ENCODE measurements around the gene PIK3R5.
A peak's percentile ranks its signal among the peaks of the same experiment; 100 is the strongest.

Gene PIK3R5, protein sequence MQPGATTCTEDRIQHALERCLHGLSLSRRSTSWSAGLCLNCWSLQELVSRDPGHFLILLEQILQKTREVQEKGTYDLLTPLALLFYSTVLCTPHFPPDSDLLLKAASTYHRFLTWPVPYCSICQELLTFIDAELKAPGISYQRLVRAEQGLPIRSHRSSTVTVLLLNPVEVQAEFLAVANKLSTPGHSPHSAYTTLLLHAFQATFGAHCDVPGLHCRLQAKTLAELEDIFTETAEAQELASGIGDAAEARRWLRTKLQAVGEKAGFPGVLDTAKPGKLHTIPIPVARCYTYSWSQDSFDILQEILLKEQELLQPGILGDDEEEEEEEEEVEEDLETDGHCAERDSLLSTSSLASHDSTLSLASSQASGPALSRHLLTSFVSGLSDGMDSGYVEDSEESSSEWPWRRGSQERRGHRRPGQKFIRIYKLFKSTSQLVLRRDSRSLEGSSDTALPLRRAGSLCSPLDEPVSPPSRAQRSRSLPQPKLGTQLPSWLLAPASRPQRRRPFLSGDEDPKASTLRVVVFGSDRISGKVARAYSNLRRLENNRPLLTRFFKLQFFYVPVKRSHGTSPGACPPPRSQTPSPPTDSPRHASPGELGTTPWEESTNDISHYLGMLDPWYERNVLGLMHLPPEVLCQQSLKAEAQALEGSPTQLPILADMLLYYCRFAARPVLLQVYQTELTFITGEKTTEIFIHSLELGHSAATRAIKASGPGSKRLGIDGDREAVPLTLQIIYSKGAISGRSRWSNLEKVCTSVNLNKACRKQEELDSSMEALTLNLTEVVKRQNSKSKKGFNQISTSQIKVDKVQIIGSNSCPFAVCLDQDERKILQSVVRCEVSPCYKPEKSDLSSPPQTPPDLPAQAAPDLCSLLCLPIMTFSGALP

DNA sequence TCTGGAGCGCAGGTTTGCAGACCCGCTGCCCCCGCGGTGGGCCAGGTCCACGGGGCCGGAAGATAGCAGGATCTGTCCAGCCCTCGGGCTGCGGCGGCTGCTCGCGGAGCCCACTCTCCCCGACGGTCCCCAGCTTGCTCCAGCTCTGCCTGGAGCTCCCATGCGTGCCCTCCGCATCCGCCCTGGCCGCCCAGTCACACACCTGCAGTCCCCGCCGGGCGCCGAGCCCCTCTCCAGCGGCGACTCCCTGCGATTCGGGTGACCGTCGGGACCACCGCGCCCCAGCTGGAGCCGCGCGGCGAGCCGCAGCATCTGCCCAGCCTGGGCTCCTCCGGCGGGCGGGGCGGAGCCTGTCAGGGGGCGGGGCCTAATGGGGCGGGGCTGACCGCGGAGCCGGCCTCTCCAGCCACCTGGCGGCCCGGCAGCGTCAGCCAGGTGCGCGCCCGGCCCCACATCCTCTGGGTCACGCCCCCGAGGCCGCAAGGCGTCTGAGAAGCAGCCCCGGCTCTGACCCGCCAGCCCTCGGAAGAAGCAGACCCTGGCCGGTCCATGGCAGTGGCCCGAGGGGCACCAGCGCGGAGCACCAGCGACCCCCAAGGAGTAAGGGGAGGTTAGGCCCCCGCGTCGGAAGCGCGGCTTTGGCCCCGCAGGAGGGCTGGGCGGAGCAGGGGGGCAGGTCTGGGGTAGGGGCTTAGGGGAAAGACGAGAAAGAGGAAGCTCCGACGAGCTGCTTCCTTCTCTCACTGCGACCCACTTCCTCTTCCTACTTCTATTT, at the start of gene PIK3R5:
Gene PIK3R5 (minus strand): TSS at position 314 of the 775 bp plus-strand sequence. CDS start 54,213 bp downstream, outside the sequence.
- peak within 1 kb of the TSS; percentile 61 for H3K4me3 ChIP-seq (ENCODE audit: low read depth, low read length)

DNA sequence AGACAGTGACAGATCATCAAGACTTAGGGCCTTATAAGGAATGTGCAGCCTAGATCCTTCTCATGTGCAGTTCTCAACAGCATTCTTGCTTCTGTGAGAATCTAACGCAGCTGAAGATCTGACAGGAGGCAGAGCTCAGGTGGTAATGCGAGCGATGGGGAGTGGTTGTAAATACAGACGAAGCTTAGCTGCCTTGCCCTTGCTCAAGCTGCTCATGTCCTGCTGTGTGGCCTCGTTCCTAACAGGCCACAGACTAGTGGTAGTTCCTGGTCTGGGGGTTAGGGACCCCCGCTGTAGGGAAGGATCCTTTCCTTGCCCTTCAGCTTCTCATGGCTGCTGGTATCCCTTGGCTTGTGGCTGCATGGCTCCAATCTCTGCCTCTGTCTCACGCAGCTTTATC, 45.5 kb upstream of the PIK3R5 start:
- H3K4me3 ChIP-seq (ENCODE audit: low read depth, low read length), result no peak overlapping the region

DNA sequence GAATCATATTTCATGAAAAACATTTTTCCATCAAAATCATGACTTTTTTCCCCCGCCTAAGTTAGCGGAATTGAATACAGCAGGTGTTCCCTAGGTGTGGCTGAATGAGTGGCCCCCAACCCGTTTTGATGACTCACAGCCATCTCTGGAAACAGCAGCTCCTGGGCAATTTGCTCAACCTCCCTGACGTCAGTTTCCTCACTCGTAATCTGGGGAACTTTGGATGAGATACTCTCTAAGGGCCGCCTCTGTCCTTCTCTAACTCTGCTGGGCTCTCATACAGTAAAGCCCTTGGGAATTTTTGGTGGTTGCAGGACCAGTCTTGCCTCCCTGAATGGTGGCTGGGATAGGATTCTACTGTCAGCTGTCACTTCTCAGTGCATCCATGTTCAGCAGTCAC, 44.2 kb upstream of the PIK3R5 start:
- no peak overlapping the region for H3K4me3 ChIP-seq (ENCODE audit: low read depth, low read length)

DNA sequence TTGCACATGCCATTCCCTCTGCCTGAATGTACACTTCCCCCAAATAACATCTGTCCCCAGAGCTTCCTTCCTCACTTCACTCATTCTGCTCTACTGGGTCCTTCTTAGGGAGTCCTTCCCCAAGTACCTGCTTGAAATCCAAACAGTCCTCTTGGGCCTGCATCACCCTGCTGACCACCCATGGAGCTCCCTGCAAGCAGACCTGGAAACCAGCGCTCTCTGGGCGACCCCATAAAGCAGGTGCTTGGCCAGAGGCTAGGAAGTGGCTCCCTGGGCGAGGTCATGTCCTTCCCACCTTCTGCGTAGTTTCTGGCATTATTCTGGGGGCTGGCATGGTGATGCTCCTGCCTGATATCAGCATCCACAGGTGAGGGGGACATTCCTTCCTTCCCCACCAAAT, 43.6 kb upstream of the PIK3R5 start:
- H3K4me3 ChIP-seq (ENCODE audit: low read depth, low read length), result no peak overlapping the region

DNA sequence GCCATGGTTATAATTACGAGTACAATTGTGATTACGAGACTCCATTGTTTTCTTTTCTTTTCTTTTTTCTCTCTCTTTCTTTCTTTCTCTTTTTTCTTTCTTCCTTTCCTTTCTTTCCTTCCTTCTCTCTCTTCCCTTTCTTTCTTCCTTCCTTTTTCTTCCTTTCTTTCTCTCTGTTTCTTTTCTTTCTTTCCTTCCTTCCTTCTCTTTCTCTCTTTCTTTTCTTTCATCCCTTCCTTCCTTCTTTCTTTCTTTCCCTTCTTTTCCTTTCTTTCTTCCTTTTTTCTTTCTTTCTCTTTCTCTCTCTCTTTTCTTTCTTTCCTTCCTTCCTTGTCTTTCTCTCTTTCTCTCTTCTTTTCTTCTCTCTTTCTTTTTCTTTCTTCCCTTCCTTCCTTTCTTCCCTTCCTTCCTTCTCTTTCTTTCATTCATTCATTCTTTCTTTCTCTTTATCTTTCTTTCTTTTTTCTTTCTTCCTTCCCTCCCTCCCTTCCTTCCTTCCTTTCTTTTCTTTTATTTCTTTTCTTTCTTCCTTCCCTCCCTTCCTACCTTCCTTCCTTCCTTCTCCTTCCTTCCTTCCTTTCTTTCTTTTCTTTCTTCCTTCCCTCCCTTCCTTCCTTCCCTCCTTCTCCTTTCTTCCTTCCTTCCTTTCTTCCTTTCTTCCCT, 41.7 kb upstream of the PIK3R5 start:
- H3K4me3 ChIP-seq (ENCODE audit: low read depth, low read length), result no peak overlapping the region

DNA sequence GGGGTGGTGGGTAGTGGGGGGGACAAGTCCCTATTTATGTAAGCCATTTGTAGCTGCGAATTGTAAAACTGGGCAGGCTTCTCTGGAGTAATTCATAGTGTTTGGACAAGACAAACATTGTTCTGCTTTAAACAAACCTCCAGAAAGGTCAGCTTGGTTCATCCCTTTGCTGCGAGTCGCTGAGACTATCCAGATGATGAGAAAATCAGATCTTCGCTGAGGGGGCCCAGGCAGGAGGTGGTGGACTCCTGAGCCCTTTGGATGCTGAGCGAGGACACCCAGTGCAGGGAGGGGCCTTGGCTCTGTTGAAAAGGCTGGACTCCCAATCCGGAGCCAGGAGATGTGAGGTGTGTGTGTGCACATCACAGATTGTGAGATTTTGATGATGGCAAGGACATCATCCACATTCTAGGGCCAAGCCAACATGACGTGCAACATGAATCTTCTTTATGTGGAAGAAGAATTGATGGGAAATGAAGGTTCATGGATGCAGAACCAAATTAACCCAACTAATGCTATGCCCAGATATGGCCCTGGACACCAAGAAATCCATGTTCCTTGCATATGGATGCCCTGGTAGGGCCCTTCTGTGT, 40.8 kb upstream of the PIK3R5 start:
- no peak overlapping the region for H3K4me3 ChIP-seq (ENCODE audit: low read depth, low read length)

DNA sequence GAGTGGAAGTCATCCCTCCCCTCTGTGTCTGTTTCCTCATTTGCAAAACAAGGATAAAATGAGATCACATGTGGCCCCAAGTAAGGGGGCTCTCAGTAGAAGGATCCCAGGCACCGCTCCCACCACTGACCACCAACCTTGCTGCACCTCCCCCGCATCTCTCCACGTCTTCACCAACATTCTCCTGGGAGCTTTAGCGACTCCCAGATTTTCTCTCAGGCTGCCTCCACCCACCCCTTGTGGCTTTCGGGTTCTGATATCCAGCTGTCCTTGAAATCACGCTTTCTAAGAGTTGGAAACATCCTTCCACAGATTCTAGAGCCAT, 39.4 kb upstream of the PIK3R5 start:
- H3K4me3 ChIP-seq (ENCODE audit: low read depth, low read length), result no peak overlapping the region

DNA sequence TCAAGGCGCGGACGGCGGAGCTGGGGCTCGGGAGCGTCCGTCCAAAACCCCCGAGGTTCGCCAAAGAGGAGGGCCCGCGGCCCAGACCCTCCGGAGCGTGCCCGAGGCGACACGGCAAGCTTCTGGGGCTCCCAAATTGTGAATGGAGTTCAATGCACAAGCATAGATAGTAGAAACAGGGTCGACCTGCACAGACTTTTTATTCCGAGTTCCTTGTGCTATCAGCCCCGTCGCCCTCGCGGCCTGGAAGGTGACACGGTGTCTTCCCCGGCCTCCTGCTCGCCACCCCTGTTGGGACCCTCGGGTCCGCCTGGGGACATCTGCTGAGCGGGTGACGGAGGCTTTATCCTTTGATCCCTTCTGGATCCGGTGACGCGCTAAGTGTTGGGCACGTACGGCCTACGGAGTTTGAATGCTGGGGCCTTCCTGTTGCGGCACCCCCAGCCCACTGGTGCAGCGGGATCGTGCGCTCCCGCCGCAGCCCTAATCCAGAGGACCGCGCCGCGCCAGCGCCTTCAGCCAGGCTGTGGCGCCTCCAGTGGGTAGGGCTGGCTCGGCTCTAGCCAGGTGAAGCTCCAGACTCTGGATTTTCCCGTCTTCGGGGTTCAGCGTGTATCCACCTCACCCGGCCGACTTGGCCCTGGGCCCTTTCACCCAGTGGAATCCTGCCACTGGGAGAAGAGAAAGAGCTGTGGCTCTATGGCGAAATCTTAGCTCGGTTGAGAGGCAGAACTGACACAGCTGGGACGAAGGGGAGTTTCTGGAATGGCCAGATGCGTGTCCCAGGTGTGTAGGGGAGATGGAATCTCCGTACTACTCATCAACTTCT, 38.8 kb upstream of the PIK3R5 start:
- no peak overlapping the region for H3K4me3 ChIP-seq (ENCODE audit: low read depth, low read length)

DNA sequence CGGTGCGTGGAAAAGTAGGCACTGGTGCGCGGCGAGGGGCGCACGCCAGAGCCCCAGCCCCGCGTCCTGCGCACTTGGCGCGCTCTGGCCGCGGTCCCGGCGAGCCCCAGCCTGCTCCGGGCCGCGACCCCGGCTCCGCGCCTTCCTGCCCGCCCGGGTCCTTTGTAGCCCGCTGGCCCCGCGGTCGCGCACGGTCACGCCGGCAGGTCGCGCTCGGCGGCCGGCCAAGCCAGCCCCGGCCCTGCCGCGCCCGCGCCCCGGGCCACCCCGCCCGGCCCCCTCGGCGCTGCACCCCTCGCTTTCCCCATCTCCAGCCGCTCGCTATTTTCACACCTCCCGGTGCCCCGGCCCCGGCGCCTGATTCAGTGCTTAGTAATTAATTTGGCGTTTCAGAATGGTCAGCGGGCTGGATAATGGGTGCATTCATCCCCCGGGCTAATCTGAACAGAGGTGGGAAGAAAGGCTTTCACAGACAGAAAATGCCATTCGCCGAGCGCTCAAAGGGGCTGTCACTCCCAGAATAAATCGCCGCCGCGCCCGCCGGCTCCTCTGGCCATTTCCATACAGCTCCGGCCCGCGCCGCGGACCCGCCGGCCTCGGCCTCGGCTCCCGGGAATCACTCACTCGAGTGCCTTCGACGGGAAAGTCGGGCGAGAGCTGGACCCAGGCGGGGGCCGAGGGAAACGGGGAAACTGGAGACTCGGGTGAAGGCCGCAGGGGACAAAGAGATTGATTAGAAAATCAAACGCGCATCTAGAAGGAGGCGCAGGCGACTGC, 38.0 kb upstream of the PIK3R5 start:
- peak overlapping the region; percentile 20 for H3K4me3 ChIP-seq (ENCODE audit: low read depth, low read length)

DNA sequence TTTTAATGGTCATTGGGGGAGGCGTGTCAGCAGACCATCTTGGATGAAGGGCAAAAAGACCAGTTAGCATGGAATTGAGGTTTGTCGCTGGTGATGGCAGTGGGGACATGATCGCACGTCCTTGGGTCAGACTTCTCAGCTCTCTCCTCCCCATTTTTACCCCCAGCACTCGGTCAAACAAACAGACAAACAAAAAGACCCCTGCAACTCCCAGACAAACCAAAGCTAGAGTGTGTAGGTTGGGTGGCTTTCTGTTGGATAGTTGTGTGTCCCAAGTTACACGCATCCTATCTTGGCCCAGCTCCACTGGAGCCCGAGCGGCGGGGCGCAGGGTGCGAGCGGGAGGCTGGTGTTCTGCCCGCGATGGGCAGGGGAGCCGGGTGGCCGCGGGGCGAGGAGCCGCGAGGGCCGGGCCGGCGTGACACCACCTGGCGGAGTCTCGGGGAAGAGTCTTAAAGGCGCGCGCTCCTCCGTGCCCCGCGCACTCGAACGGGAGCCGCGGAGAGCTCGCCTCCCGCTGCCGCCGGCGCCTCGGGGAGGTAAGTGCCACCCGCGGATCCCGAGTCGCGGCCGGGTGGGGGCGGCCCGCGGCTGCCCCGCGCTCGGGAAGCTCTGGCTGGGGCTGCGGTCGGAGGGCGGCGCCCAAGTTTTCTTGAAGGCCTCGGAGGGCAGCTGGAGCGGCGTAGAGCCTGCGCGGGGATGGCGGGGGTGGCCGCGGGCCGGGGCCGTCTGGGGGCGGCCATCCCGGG, 37.3 kb upstream of the PIK3R5 start:
- peak overlapping the region; percentile 20 for H3K4me3 ChIP-seq (ENCODE audit: low read depth, low read length)

DNA sequence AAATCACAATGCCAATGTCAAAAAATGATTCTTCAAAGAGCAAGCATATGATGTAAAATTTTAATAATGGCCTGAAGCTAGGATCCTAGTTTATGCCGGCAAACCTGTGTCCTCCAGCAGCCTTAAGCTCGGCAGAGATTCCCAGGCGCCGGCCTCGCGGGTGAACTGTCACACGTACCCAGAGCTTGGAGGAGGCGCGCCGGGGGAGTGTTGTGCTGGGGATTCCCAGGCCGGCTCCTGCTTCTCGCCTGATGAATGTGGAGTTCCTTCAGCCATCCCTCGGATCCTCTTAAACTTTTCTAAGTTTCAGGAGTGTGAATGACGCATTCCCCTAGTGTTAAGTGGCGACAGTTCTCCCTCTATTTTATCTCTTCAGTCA, 36.7 kb upstream of the PIK3R5 start:
- no peak overlapping the region for H3K4me3 ChIP-seq (ENCODE audit: low read depth, low read length)

DNA sequence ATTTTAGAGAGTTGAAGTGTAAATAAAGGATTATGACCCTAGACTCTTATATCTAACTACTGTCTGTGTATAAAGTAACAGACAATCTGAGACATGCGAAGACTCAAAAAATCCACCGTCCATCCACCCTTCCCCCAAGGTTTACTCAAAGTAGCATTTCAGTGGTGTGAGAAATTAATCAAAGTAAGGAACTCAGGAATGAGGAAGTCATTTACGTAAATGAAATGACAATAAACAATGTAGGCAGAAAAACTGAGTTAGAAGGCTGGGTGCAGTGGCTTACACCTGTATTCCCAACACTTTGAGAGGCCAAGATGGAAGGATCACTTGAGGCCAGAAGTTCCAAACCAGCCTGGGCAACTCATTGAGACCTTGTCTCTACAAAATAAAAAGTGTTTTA, 36.1 kb upstream of the PIK3R5 start:
- no peak overlapping the region for H3K4me3 ChIP-seq (ENCODE audit: low read depth, low read length)

DNA sequence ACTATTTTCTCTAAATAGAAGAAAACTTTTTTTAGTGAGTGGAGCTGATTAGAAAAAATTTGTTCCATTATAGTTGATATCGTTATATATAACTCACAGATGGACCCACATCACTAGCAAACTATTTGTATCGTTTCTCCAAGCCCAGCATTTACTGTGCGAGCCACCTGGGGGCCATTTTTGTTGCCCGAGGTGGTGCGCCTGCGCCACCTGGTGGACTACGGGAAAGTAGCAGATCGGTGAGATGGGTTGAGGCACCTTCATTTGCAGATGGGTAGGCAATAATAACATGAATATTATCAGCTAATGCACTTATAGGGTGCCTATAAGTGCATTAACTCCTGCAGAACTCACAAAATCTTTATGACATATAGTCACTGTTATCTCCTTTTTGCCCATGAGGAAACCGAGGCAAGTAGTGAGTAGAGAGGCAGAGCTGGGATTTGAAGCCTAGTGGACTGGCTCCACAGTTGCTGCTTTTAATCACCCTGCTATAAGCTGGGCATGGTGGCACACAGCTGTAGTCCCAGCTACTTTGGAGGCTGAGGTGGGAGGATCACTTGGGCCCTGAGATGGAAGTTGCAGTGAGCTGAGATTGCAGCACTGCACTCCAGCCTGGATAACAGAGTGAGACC, 32.6 kb upstream of the PIK3R5 start:
- no peak overlapping the region for H3K4me3 ChIP-seq (ENCODE audit: low read depth, low read length)

DNA sequence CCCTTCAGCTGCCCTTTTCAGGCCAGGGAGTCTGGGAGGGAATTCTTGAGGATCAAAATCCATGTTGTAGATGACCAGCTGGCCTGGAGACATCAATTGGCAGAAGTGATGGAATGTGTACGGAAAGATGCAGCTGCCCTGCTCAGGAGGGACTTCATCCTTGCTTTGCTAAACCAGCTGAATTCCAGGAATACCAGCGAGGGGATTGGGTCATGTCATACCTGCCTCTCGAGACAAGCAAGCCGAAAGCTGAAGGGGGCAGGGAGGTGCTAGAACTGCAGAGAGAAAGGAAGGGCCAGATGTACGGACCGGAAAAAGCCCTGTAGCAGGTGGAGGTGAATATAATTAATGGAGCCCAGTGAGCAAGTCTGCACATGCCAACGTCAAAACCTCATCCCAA, 30.2 kb upstream of the PIK3R5 start:
- H3K4me3 ChIP-seq (ENCODE audit: low read depth, low read length), result no peak overlapping the region

DNA sequence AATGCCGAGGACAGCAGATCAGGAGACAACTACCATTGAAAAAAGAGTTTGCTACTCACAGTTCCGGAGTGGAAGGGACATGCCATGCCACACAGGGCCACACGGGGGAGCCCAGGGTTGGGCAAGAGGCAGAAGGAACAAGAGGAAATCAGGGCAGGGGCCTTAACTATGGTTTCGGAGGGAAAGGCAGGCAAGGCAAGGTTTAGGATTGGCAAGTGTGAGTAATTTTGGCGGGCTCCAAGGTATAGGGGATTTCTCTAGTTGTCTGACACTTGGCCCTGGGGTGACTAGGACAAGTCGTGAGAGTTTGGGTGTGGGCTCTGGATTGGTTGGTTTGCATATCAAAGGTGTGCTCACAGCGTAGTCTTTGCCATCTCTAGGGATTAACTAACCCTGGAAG, 28.8 kb upstream of the PIK3R5 start:
- H3K4me3 ChIP-seq (ENCODE audit: low read depth, low read length), result no peak overlapping the region

DNA sequence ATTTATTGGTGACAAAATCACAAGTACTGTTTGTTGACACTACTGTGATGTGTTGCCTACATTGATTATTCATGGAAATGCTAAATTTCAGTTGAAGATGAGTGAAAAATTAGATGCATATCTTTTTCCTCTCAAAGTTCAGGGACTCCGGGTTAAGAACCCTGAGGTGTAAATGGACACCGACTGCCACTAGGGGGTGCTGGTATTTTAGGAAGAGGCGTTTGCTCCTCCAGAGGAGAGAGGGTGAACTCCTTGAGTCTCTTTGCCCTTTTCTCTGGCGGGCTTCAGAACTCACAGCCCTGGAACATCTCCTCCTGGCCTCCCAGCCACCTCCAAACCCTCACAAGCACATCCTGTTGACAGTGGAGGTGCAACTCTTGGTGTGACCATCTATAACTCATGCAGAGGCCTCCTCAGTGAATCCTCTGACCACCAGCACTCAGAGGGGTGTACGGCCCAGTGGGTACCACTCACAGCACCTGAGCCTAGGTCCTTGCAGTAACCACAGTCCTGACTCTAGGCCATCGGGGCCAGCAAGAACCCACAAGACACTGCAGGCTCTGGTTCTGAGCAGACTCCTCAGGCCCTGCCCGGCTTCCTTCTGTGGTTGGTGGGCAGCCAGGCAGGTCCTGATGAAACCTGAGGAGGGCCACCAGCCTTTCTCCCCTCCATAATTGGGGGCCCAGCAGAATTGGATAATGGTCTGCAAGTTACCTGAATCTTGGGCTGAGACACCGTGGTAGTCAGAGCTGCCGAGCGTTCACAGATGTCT, 26.2 kb upstream of the PIK3R5 start:
- no peak overlapping the region for H3K4me3 ChIP-seq (ENCODE audit: low read depth, low read length)
